Spleen (tissue), 7 donors: ENCODE results near the gene NXNL2.

Experiments
- CTCF ChIP-seq, 11 experiments: fragments of 200-600 bp in 7 of 11; fragments of 450-650 bp in 4 of 11; sonication (generic) in 4 of 11; IDR thresholded peaks in 8 of 11; conservative IDR thresholded peaks in 3 of 11; 1 replicate in 7 of 11; 2 replicates in 4 of 11; pipeline versions ENCODE4 v1.4.0 to v1.8.0; 2016 to 2021; ENCODE audit warnings: antibody characterized with exemption in 11 of 11, inconsistent platforms in 4 of 11, mild to moderate bottlenecking in 1 of 11
- POLR2A ChIP-seq, 3 donors: fragments of 450-650 bp; IDR thresholded peaks; one replicate each; pipeline ENCODE4 v1.5.1; 2017; ENCODE audit warnings: antibody characterized with exemption in 3 of 3, mild to moderate bottlenecking in 1 of 3
- POLR2AphosphoS5 ChIP-seq, 3 donors: sonication (generic); formaldehyde crosslinking; IDR thresholded peaks; one replicate each; pipeline ENCODE4 v1.5.1; 2017; ENCODE audit warnings: antibody characterized with exemption in 3 of 3
- donor health status: DM: no; HTN: no; CAD: no; lungs with moderate emphysema.
- donor health status: DM: no; HTN: no; CAD: no.
- donor health status: DM: no; HTN: no; CAD: no.

DNA sequence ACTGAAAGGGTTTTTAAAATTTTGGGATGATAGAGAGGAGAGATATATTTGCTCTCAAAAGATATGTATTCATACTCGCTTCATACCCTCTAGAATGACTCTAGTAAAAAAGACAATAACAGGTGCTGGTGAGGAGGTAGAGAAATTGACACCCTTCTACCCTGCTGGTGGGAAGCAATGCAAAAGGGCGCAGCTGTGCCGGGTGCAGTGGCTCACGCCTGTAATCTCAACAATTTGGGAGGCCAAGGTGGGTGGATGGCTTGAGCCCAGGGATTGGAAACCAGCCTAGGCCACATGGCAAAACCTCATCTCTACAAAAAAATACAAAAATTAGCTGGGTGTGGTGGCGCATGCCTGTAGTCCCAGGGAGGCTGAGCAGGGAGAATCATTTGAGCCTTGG, 33.9 kb upstream of the NXNL2 start:
- TF ChIP-seq POLR2A (IDR thresholded peaks at IDR 0.05): no peak
- no peak for TF ChIP-seq CTCF (IDR thresholded peaks at IDR 0.05 in 8 of 11, conservative IDR thresholded peaks at IDR 0.05 in 3 of 11)
- TF ChIP-seq POLR2AphosphoS5 (IDR thresholded peaks at IDR 0.05): no peak
